Measurements from ENCODE around the gene KLHL3.
A peak's percentile ranks its signal among the peaks of the same experiment; 100 is the strongest.
"Not testable (repeated sequence)": the region's sequence is repeated elsewhere in the genome, so short reads cannot be mapped to it uniquely, and the experiment has no call there.

KLHL3 gene

GRCh38 chr5:137735555-137736284 lies at the start of gene KLHL3:
KLHL3 (minus strand) TSS chr5:137736089; CDS start chr5:137735646, 443 bp downstream.
- DNase-seq: no peak

GRCh38 chr5:137782984-137783536 lies 47.2 kb upstream of the KLHL3 start:
- DNase-seq: no peak

GRCh38 chr5:137782055-137782454 lies 46.2 kb upstream of the KLHL3 start:
- DNase-seq: no peak

GRCh38 chr5:137778772-137779564 lies 43.1 kb upstream of the KLHL3 start:
- DNase-seq: peak; percentile 2 to 43

- not testable (repeated sequence) for DNase-seq
Observed at GRCh38 chr5:137767937-137768336, 32.0 kb upstream of the KLHL3 start.

GRCh38 chr5:137761566-137761965 lies 25.7 kb upstream of the KLHL3 start:
- DNase-seq: peak; percentile 7 to 44

GRCh38 chr5:137760719-137761516 lies 25.0 kb upstream of the KLHL3 start:
- DNase-seq: no peak

- no peak for DNase-seq
Observed at GRCh38 chr5:137760294-137760693, 24.4 kb upstream of the KLHL3 start.

- DNase-seq: no peak
Observed at GRCh38 chr5:137758715-137759306, 22.9 kb upstream of the KLHL3 start.

- no peak for DNase-seq
Observed at GRCh38 chr5:137758121-137758520, 22.2 kb upstream of the KLHL3 start.

- DNase-seq: no peak
Observed at GRCh38 chr5:137757634-137758033, 21.7 kb upstream of the KLHL3 start.

- peak in 1 of 2 donors; percentile 22 for DNase-seq
Observed at GRCh38 chr5:137754961-137755762, 19.3 kb upstream of the KLHL3 start.

- DNase-seq: peak; percentile 97 to 98
Observed at GRCh38 chr5:137754188-137754960, 18.5 kb upstream of the KLHL3 start, which contains the start of gene HNRNPA0. HNRNPA0 (minus strand) TSS chr5:137754363; CDS start chr5:137754066, 297 bp downstream.

GRCh38 chr5:137753691-137754187 lies 17.9 kb upstream of the KLHL3 start:
- DNase-seq: peak; percentile 31 to 44

- peak; percentile 45 to 49 for DNase-seq
Observed at GRCh38 chr5:137752905-137753690, 17.2 kb upstream of the KLHL3 start.

- peak; percentile 70 to 86 for DNase-seq
Observed at GRCh38 chr5:137751869-137752491, 16.1 kb upstream of the KLHL3 start.

GRCh38 chr5:137750436-137750835 lies 14.5 kb upstream of the KLHL3 start:
- no peak for DNase-seq

- no peak for DNase-seq
Observed at GRCh38 chr5:137747848-137748247, 12.0 kb upstream of the KLHL3 start.

GRCh38 chr5:137743031-137743640 lies 7.2 kb upstream of the KLHL3 start:
- DNase-seq: peak; percentile 64 to 75
